K562 (cell line): ENCODE results near the gene RASIP1. TPM values are rescaled to one million over a fixed set of nuclear protein-coding genes. Genes with fewer than 3 reads are reported as not detected.

Experiments used
- ATAC-seq: fragments of 200-7000 bp; cut with Tn5 transposase; 3 replicates; pipeline ENCODE4 v1.9.1; 2020; ENCODE audit warnings: moderate library complexity
- BruUV-seq: library from RNA; stranded (reverse); fragments of 400-500 nt; replicated peaks from 2 replicates; lab custom pipeline; 2021; lab: Mats Ljungman, UMichigan
- CTCF ChIA-PET: fragments of 300-600 bp; formaldehyde crosslinking; extraction: SDS; loops from one replicate; lab custom pipeline; 2021; ENCODE audit warnings: low intra/inter-chr PET ratio; lab: Yijun Ruan, JAX
- POLR2A ChIA-PET: fragments of 300-600, 350-650 bp; sonication (Branson Sonifier 250); formaldehyde crosslinking; extraction: SDS; loops from one replicate; lab custom pipeline; 2021; ENCODE audit warnings: antibody characterized with exemption, inconsistent platforms; lab: Yijun Ruan, JAX
- DNase-seq, 4 experiments: peaks; one replicate each; pipeline versions ENCODE4 v3.0.0 to v3.0.0-alpha.2; 2011 to 2018; ENCODE audit warnings: low spot score in 3 of 4, mixed read lengths in 3 of 4; ENCODE audit errors: extremely low read depth in 1 of 4
- FAIRE-seq: peaks from 2 replicates; lab custom pipeline; 2011; peaks lifted over from hg19 to GRCh38; lab: Jason Lieb, UNC
- H2AFZ ChIP-seq: 2 replicates; pipeline ENCODE4 v1.6.0; 2011; ENCODE audit warnings: low read depth, low read length, control low read depth, inconsistent platforms
- H3K27ac ChIP-seq: fragments of 200-600 bp; 3 replicates; pipeline ENCODE4 v1.8.0; 2011; ENCODE audit warnings: low read depth, mild to moderate bottlenecking, control low read depth, inconsistent platforms, low read length, moderate library complexity, mixed read lengths; ENCODE audit errors: extremely low read depth
- H3K27me3 ChIP-seq, 2 experiments: fragments of 300-600 bp in 1 of 2; 2 replicates in 1 of 2; 3 replicates in 1 of 2; pipeline versions ENCODE4 v1.6.0 to v1.8.0; 2011; ENCODE audit warnings: inconsistent platforms in 2 of 2, low read length in 2 of 2, mild to moderate bottlenecking in 1 of 2, mixed read lengths in 1 of 2, moderate library complexity in 1 of 2; ENCODE audit not compliant: control insufficient read depth in 2 of 2, insufficient read depth in 2 of 2
- H3K36me3 ChIP-seq: fragments of 300-600 bp; 3 replicates; pipeline ENCODE4 v1.8.0; 2011; ENCODE audit warnings: mild to moderate bottlenecking, low read length, inconsistent platforms; ENCODE audit not compliant: control insufficient read depth, insufficient read depth
- H3K4me1 ChIP-seq, 2 experiments: fragments of 200-600 bp in 1 of 2; replicated peaks in 1 of 2; 2 replicates in 1 of 2; 3 replicates in 1 of 2; pipeline versions ENCODE4 v1.5.1 to v1.8.0; 2011; ENCODE audit warnings: inconsistent platforms in 2 of 2, low read length in 2 of 2, mild to moderate bottlenecking in 1 of 2, mixed read lengths in 1 of 2, moderate library complexity in 1 of 2; ENCODE audit not compliant: control insufficient read depth in 2 of 2, insufficient read depth in 2 of 2
- H3K4me2 ChIP-seq: 2 replicates; pipeline ENCODE4 v1.6.1; 2011; ENCODE audit warnings: low read length, control low read depth, inconsistent platforms, mixed read lengths; ENCODE audit not compliant: insufficient read depth
- H3K4me3 ChIP-seq: fragments of 200-600 bp; sonication (generic), shearing (Covaris generic); 2 replicates; pipeline ENCODE4 v1.5.1; 2016; ENCODE audit warnings: control low read depth, inconsistent platforms
- H3K79me2 ChIP-seq: fragments of 200-600 bp; 3 replicates; pipeline ENCODE4 v1.8.0; 2011; ENCODE audit warnings: low read length, inconsistent platforms; ENCODE audit not compliant: control insufficient read depth, insufficient read depth
- H3K9ac ChIP-seq, 2 experiments: 2 replicates each; pipeline versions ENCODE4 v1.6.0 to v1.6.1; 2011; ENCODE audit warnings: low read depth in 2 of 2, low read length in 2 of 2, control low read depth in 1 of 2, inconsistent platforms in 1 of 2, mild to moderate bottlenecking in 1 of 2, mixed read lengths in 1 of 2; ENCODE audit not compliant: insufficient read depth in 1 of 2
- H3K9me1 ChIP-seq: one replicate; pipeline ENCODE4 v1.6.0; 2011; ENCODE audit warnings: inconsistent platforms, mild to moderate bottlenecking, low read length, moderate library complexity; ENCODE audit not compliant: control insufficient read depth, insufficient read depth
- H3K9me3 ChIP-seq: replicated peaks from 2 replicates; pipeline ENCODE4 v1.5.1; 2011; ENCODE audit warnings: low read depth, low read length, inconsistent platforms; ENCODE audit not compliant: control insufficient read depth, insufficient read depth
- H4K20me1 ChIP-seq: replicated peaks from 2 replicates; pipeline ENCODE4 v1.6.1; 2011; ENCODE audit warnings: low read length, inconsistent platforms, mixed read lengths; ENCODE audit not compliant: control insufficient read depth, insufficient read depth
- CEBPZ ChIP-seq: fragments of 150-350 bp; IDR thresholded peaks from 2 replicates; pipeline ENCODE4 v1.6.1; 2014; ENCODE audit warnings: low read depth, mild to moderate bottlenecking, low read length, borderline replicate concordance
- CXXC5 ChIP-seq: fragments of 250-450 bp; sonication (Bioruptor Pico); IDR thresholded peaks from 2 replicates; pipeline ENCODE4 v1.8.0; 2022; ENCODE audit warnings: inconsistent platforms, mild to moderate bottlenecking, moderate library complexity
- DIDO1 ChIP-seq: fragments of 450-650 bp; IDR thresholded peaks from 2 replicates; pipeline ENCODE4 v1.6.1; 2016; ENCODE audit warnings: low read depth, missing biosample characterization, missing genetic modification characterization
- DNMT1 ChIP-seq: fragments of 450-650 bp; IDR thresholded peaks from 2 replicates; pipeline ENCODE4 v1.6.1; 2016; ENCODE audit warnings: antibody characterized with exemption, mild to moderate bottlenecking
- GTF2F1 ChIP-seq: IDR thresholded peaks from 2 replicates; pipeline ENCODE4 v1.6.1; 2011; ENCODE audit warnings: low read depth, low read length, improper control_type of control experiment
- MCM7 ChIP-seq, 2 experiments: fragments of 450-650 bp; IDR thresholded peaks; 2 replicates each; pipeline ENCODE4 v1.6.1; 2016 to 2018
- RERE ChIP-seq: sonication (generic); formaldehyde crosslinking; IDR thresholded peaks from 2 replicates; pipeline ENCODE4 v1.8.0; 2023; ENCODE audit warnings: missing genetic modification reagents, mild to moderate bottlenecking, borderline replicate concordance
- SAP30 ChIP-seq: fragments of 200-600 bp; sonication (generic); IDR thresholded peaks from 2 replicates; pipeline ENCODE4 v1.6.1; 2012; ENCODE audit warnings: borderline replicate concordance, low read depth, mild to moderate bottlenecking, moderate library complexity, low read length, control low read depth, inconsistent platforms; ENCODE audit not compliant: insufficient read depth, poor library complexity, severe bottlenecking
- ZNF143 ChIP-seq: sonication (generic); formaldehyde crosslinking; IDR thresholded peaks from 2 replicates; pipeline ENCODE4 v1.9.0; 2022; ENCODE audit warnings: mild to moderate bottlenecking, missing genetic modification reagents
- ZNF165 ChIP-seq: fragments of 250-450 bp; sonication (Bioruptor Pico); IDR thresholded peaks from 2 replicates; pipeline ENCODE4 v1.4.0; 2020; ENCODE audit warnings: borderline replicate concordance
- ZNF408 ChIP-seq: fragments of 250-450 bp; sonication (Bioruptor Pico); IDR thresholded peaks from 2 replicates; pipeline ENCODE4 v1.4.0; 2020; ENCODE audit warnings: low read depth, mild to moderate bottlenecking, moderate library complexity
- ZNF507 ChIP-seq: conservative IDR thresholded peaks from 2 replicates; pipeline ENCODE4 v1.6.1; 2017; ENCODE audit warnings: missing genetic modification characterization, missing compliant biosample characterization
- WGBS: fragments of 100-300 bp; shearing (Covaris generic); methylation state at CpG from one replicate; pipeline ENCODE4 v1.1.6; 2016; ENCODE audit warnings: low coverage, mixed read lengths; ENCODE audit not compliant: insufficient coverage; ENCODE audit errors: missing lambda C conversion rate; 5-methylcytosine and 5-hydroxymethylcytosine counted together
- in situ Hi-C: fragments of 300-500 bp; cut with MboI; formaldehyde crosslinking; loops from 4 replicates; pipeline ENCODE4 v1.15.0; 2018; ENCODE audit warnings: inconsistent platforms, mixed read lengths
- intact Hi-C: fragments of 100-400 bp; cut with micrococcal nuclease; formaldehyde crosslinking; loops from 2 replicates; pipeline ENCODE4 v1.14.2; 2022
- polyA plus RNA-seq, 8 experiments: library from polyadenylated mRNA; depleted of rRNA in 4 of 8; stranded (reverse) in 5 of 8; unstranded in 3 of 8; fragments of >200 nt; fragmentation: Nextera tagmentation in 2 of 8; fragmentation: Illumina TruSeq in 1 of 8; extraction: Ambion mirVana in 2 of 8; extraction: Trizol in 1 of 8; gene quantifications; 2 replicates each; pipeline versions ENCODE4 v1.2.1 to v1.2.3, GENCODE V29; 2011 to 2014; ENCODE audit warnings: inconsistent platforms in 1 of 8, missing spikeins in 1 of 8
- total RNA-seq, 7 experiments: library from RNA; depleted of rRNA in 6 of 7; stranded (reverse); fragments of >200 nt in 6 of 7; fragmentation: Illumina TruSeq in 2 of 7; extraction: Trizol in 2 of 7; gene quantifications; 2 replicates each; pipeline versions ENCODE4 v1.2.1 to v1.2.3, GENCODE V29; 2011 to 2021; ENCODE audit warnings: low replicate concordance in 1 of 7

The RASIP1 gene
- total and polyA plus RNA-seq, 9 of the 15 experiments (the other 6 are each of a cell fraction or from before 2014, with no cell fraction given), result 0.20 to 4.7 (median 1.5) TPM

GRCh38 chr19:48735031-48735615 is 5.3 kb downstream of the RASIP1 start:
- Histone ChIP-seq H3K27ac (no peak overlapping the region), H3K9me3 (no peaks in the 10 kb centered on the region), H3K9me1 (no peaks in the 10 kb centered on the region), H3K9ac (no peak overlapping the region), H3K4me1 (peaks cover 24 to 36% of the 10 kb centered on the region in 2 experiments), H2AFZ (no peak overlapping the region), H4K20me1 (no peaks in the 10 kb centered on the region), H3K27me3 (no peaks in the 10 kb centered on the region), H3K79me2 (peaks cover 4% of the 10 kb centered on the region; the same call in 1 of the 3 replicates), H3K4me3 (no peak overlapping the region), H3K4me2 (no peak overlapping the region), H3K36me3 (no peaks in the 10 kb centered on the region)
- DNase-seq, result no peak
- in situ Hi-C loops (no loop called here), intact Hi-C loops (loop anchor here (5.0 kb wide), 1 partner anchor 88 kb away; the partner anchor contains the start of gene CA11)
- POLR2A ChIA-PET, result no interaction called here
- 88% methylated on average over 19 of the region's 38 CpGs for WGBS
- FAIRE-seq, result no peak
- BruUV-seq, result no TSS peak
- CTCF ChIA-PET, result no interaction called here
- ATAC-seq, result no peak
- no peak for TF ChIP-seq DIDO1
- no peak for TF ChIP-seq MCM7 (IDR thresholded peaks at IDR 0.05)
- TF ChIP-seq CEBPZ, result no peak
- no peak for TF ChIP-seq DNMT1
- no peak for TF ChIP-seq SAP30
- TF ChIP-seq RERE, result no peak
- TF ChIP-seq ZNF507 (tag), result no peak
- TF ChIP-seq CXXC5 (CRISPR knock-in tag), result no peak
- no peak for TF ChIP-seq GTF2F1
- TF ChIP-seq ZNF408 (CRISPR knock-in tag), result no peak
- no peak for TF ChIP-seq ZNF165 (CRISPR knock-in tag)
- TF ChIP-seq ZNF143 (CRISPR knock-in tag), result peak; percentile 71
